ENCODE results near the gene ARHGEF6.

Gene ARHGEF6

GRCh38 chrX:136742721-136743379 lies 37.9 kb downstream of the ARHGEF6 start:
- no peak for DNase-seq

DNA sequence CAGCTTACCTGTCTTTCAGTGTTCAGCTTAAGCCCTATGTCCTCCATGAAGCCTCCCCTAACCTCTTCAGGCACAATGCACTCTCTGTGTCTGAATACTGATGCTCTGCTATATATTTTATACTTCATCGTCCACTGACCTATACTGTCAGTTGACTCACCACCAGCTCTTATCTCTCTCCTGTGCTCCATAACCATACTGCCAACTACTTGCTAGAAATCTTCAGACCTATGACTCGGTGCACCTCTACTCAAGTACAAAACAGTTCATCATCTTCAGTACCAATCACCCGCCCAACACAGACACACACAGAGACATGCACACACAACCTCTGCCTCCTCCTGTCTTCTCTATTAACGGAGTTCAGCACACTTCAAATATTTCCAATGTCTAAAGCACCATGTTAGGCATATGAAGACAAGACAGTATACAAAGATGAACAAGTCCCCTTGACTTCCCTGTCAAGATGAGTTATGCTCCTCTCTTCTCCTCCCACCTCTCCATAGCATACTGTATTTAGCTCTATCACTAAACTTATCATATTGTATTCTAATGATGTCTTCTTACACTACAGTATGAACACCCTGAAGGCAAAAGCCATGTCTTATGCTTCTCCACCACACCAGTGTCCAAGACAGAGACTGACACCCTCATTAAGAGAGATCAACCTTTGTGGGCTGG lies 42.5 kb downstream of the ARHGEF6 start:
- DNase-seq, result no peak

DNA sequence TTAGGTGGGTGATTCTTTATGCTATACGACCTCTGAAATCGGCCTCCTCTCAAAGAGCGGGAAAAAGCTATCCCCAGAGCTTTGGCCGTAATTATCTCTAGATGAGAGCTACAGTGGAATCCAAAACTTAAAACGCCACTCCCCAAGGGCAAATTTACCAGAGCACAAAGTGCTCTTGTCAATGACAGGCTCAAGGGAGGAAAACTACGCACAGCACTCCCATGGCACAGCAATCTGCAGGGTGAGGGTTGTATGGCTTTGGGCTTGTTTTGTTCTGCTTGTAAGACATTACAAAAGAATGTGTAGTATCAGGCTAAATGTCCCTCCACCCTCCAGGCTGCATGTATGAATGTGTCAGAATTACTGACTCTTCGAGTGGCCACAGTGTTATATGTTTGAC lies 44.0 kb downstream of the ARHGEF6 start:
- no peak for DNase-seq

DNA sequence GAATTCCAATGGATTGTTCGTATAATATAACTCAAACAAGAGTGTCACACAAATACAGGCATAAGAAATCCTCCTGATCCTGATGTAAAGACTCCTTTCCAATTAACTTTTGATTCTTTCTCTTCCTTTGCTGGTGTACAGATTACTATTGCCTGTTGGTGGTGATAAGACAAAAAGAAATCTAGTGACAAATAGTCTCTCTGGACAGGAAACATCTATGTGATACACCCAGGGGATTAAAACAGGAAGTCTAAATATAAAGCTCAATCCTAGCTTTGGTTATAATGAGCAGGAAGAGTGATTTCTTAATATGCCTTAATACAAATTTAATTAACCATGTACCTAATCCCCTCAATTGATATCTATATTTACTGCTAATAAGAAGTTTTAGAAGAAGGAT lies 45.1 kb downstream of the ARHGEF6 start:
- DNase-seq, result no peak

- DNase-seq, result no peak
Measured at GRCh38 chrX:136733613-136734012, 47.1 kb downstream of the ARHGEF6 start.

DNA sequence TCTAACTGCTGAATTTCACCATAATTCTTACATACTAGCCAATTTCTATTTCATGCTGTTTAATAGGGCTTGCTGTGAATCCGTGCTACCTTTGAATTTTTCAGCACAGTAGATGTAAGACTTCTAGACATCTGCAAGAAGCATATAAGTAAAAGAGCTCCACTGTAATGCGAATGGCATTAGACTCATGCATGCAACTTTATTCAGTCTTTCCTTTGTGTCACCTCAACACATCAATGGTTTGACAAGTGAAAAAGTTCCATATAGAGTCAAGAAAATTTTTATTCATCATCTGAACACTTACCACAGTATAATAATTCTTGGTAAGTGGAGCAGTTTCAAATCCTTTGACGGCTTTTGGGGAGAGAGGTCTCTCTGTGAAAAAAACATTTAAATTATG lies 48.9 kb downstream of the ARHGEF6 start:
- no peak for DNase-seq

DNA sequence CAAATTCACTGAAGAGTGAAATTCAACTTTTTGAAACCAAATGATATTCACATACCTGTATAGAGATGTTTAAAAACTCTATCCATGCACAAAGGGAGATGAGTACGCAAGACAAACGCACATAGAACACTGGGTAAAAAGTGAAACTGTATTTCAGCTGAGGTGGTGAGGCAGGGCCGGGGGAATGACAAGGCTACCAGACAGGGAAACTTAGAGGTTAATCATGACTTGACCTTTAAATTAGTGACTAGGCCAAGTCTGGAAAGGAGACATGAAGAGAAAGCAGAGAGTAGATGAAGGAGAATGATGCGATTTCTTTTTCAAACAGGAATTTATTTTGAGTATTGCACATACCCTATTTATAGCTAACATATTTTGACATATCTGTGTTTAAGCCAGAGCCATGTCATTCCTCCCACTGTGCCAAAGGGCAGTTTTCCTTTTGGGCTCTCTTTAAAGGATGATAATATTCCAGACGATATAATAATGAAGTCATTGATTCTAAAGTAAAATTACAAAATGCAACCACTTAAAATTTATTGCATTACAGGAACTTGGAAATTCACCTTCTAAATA lies 49.4 kb downstream of the ARHGEF6 start:
- DNase-seq, result no peak

GRCh38 chrX:136728393-136728792 lies 52.3 kb downstream of the ARHGEF6 start:
- no peak for DNase-seq

- no peak for DNase-seq
Measured at GRCh38 chrX:136725441-136726104, 55.2 kb downstream of the ARHGEF6 start.

- DNase-seq, result no peak
Measured at GRCh38 chrX:136718091-136718490, 62.6 kb downstream of the ARHGEF6 start.

DNA sequence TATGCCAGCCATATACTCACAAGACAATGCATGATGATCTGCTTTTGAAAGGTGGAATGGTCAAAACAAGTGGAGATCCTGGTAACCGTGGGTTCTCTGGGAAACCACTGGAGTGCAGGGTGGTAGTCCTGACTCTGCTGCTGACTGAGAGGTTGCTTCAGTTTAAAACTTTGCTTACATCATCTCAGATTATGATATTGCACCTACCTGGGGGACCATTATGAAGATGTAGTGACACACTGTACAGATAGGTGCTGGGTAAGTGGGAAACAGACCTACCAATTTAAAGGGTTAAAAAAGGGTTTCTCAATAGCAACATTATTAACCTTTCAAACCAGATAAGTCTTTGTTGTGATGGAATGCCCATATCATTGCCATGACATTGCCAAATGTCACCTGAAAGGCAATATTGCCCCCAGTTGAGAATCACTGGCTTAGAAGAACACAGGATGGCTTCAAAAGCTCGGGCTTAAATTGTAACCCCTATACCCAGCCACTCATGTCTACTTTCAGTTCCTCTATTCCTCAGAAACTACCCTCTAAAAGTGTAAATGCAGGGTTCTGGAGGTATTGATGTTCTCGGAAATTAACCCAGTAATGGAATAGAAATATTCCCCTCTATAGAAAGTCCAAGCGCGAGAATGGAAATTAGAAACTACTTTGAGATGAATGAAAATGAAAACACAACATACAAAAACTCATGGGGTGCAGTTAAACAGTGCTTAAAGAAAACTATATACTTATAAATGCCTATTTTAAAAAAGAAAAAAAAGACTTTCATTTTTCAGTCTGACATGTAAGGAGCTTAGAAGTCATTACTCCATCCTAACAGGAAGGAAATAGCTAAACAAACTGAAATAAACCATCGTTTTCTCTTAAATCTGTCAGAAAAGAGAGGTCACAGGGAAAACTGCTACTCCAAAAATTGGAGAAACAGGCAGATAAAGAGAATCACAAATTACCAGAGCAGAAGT lies 65.8 kb downstream of the ARHGEF6 start:
- no peak for DNase-seq

DNA sequence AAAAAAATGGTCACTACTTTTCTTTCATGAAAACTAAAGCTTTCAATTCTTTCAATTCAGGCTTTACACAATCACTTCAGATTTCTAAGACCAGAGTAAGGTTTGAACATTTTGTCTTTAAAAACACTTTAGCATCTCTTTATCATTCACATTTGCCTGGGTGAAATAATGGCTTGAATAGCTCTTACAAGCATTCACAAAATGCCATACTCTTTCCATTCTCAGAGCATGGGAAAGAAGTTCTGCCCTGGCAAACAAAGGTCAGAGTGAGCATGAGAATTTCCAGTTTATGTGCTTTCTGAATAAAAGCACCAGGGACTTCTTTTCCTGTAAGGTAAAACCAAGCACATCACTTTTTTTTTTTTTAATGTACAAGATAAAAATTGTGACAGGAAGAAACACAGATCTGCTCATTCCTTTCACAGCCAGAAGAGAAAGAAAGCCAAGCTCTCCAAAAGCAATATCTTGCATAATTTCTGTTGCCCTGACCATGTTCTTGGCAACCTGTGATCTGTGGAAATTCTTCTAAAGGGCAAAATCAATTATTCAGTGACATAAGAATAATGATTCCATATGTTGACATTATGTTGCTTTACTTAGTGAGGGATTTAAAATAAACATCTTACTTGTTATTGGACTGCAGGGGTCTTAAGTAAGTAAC lies 68.0 kb downstream of the ARHGEF6 start:
- DNase-seq, result no peak

GRCh38 chrX:136711147-136711546 lies 69.6 kb downstream of the ARHGEF6 start:
- DNase-seq, result no peak

- DNase-seq, result peak; percentile 61
Measured at GRCh38 chrX:136710325-136710951, 70.3 kb downstream of the ARHGEF6 start.

DNA sequence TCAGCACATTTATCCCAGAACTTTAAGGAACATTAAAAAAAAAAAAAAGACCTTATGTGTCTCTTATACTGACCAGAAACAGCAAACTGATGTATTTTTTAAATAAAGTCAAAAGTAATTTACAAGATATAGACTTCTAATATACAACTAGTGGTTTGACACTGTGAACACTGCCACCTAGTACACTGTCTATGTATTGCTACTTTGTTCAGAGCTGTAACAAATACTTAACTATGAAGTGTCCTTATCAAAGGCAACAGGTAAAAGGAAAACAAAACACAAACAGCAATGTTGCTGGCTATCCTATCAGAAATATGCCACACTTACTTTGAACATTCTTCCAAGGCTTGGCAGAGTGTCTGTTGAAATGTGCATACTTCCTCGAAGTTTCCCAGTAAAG lies 72.4 kb downstream of the ARHGEF6 start:
- DNase-seq, result peak; percentile 41

DNA sequence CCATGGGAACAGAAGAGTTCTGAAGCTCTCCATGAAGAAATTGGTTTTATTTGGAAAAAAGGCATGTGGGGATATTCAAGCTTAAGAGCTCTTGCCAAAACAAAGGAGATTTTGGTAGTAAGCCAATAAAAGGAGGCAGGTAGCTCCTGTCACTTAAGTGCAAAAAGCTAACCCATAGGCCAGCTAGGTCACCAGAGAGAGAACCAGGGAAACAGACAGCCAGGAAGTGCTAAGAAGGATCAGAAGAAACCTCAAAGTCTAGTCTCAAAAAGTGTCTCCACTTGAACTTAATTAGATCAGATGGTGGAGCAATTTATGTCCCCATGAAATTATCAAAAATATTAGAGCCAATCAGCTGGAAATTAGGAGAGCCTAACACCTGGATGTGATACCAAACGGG lies 83.6 kb downstream of the ARHGEF6 start:
- DNase-seq, result peak; percentile 38

GRCh38 chrX:136694431-136695087 lies 86.2 kb downstream of the ARHGEF6 start:
- DNase-seq, result peak; percentile 76

GRCh38 chrX:136692271-136692670 lies 88.5 kb downstream of the ARHGEF6 start:
- no peak for DNase-seq

- DNase-seq, result peak; percentile 59
Measured at GRCh38 chrX:136691028-136691809, 89.5 kb downstream of the ARHGEF6 start.

- DNase-seq, result no peak
Measured at GRCh38 chrX:136689436-136689835, 91.3 kb downstream of the ARHGEF6 start.
